H1 (cell line): ENCODE measurements around the gene CNNM2. TPM values are rescaled to one million over a fixed set of nuclear protein-coding genes. Genes with fewer than 3 reads are reported as not detected.

Source experiments
- CTCF ChIA-PET: fragments of 300-600 bp; sonication (Branson Sonifier 250); formaldehyde crosslinking; loops from one replicate; lab custom pipeline; 2021; ENCODE audit not compliant: partially characterized antibody; lab: Charles Lee
- POLR2A ChIA-PET: fragments of 300-600 bp; sonication (Branson Sonifier 250); formaldehyde crosslinking; loops from one replicate; lab custom pipeline; 2021; ENCODE audit warnings: inconsistent platforms; ENCODE audit not compliant: partially characterized antibody; lab: Charles Lee
- DNase-seq, 2 experiments: peaks; one replicate each; pipeline versions ENCODE4 v3.0.0 to v3.0.0-alpha.2; 2010 to 2022; ENCODE audit warnings: low spot score in 2 of 2, low read depth in 1 of 2, mixed read lengths in 1 of 2
- FAIRE-seq: peaks from 2 replicates; lab custom pipeline; 2011; peaks lifted over from hg19 to GRCh38; lab: Jason Lieb, UNC
- H2AFZ ChIP-seq: 2 replicates; pipeline ENCODE4 v1.8.1; 2012; ENCODE audit warnings: low read length, inconsistent platforms
- H2AK5ac ChIP-seq: 2 replicates; pipeline ENCODE4 v1.6.1; 2013; ENCODE audit warnings: low read depth, low read length
- H2BK120ac ChIP-seq: replicated peaks from 2 replicates; pipeline ENCODE3; 2013; ENCODE audit warnings: low read depth, low read length, inconsistent platforms
- H2BK12ac ChIP-seq: 2 replicates; pipeline ENCODE4 v1.6.1; 2013; ENCODE audit warnings: low read depth, low read length
- H2BK15ac ChIP-seq: 2 replicates; pipeline ENCODE4 v1.6.1; 2013; ENCODE audit warnings: low read length
- H2BK20ac ChIP-seq: 2 replicates; pipeline ENCODE4 v1.6.1; 2013; ENCODE audit warnings: low read length
- H2BK5ac ChIP-seq: 2 replicates; pipeline ENCODE4 v1.6.1; 2013; ENCODE audit warnings: low read depth, low read length
- H3K14ac ChIP-seq: 2 replicates; pipeline ENCODE4 v1.6.1; 2013; ENCODE audit warnings: inconsistent platforms; ENCODE audit not compliant: insufficient read length
- H3K18ac ChIP-seq: 2 replicates; pipeline ENCODE4 v1.6.1; 2013; ENCODE audit warnings: low read length; ENCODE audit errors: extremely low read depth
- H3K23ac ChIP-seq: 2 replicates; pipeline ENCODE4 v1.6.1; 2013; ENCODE audit warnings: inconsistent platforms; ENCODE audit not compliant: insufficient read length
- H3K23me2 ChIP-seq: 2 replicates; pipeline ENCODE4 v1.6.1; 2013; ENCODE audit warnings: low read depth, low read length
- H3K27ac ChIP-seq: 2 replicates; pipeline ENCODE4 v1.6.1; 2011; ENCODE audit warnings: low read depth, low read length, inconsistent platforms
- H3K27me3 ChIP-seq, 4 experiments: replicated peaks in 1 of 4; 1 replicate in 1 of 4; 2 replicates in 3 of 4; pipeline versions ENCODE4 v1.6.1 to v1.8.1; 2011 to 2013; ENCODE audit warnings: low read length in 3 of 4, mild to moderate bottlenecking in 3 of 4, inconsistent platforms in 2 of 4, mixed read lengths in 2 of 4, moderate library complexity in 1 of 4; ENCODE audit not compliant: control insufficient read depth in 3 of 4, insufficient read depth in 3 of 4; ENCODE audit errors: extremely low read depth in 1 of 4
- H3K36me3 ChIP-seq, 4 experiments: 2 replicates each; pipeline versions ENCODE4 v1.6.1 to v1.8.1; 2011 to 2013; ENCODE audit warnings: mild to moderate bottlenecking in 4 of 4, low read length in 3 of 4, moderate library complexity in 2 of 4, control low read depth in 1 of 4, inconsistent platforms in 1 of 4; ENCODE audit not compliant: insufficient read depth in 4 of 4, control insufficient read depth in 2 of 4
- H3K4ac ChIP-seq: replicated peaks from 2 replicates; pipeline ENCODE3; 2013; ENCODE audit warnings: low read length, low read depth, mixed read lengths, inconsistent platforms; ENCODE audit not compliant: insufficient read length
- H3K4me1 ChIP-seq, 4 experiments: replicated peaks in 1 of 4; 1 replicate in 1 of 4; 2 replicates in 3 of 4; pipeline versions ENCODE4 v1.6.1 to v1.8.1; 2011 to 2013; ENCODE audit warnings: low read length in 3 of 4, inconsistent platforms in 2 of 4, mixed read lengths in 1 of 4; ENCODE audit not compliant: insufficient read depth in 4 of 4, control insufficient read depth in 3 of 4
- H3K4me2 ChIP-seq, 2 experiments: 2 replicates each; pipeline versions ENCODE4 v1.6.1 to v1.8.1; 2011 to 2013; ENCODE audit warnings: low read depth in 2 of 2, low read length in 2 of 2, control low read depth in 1 of 2, inconsistent platforms in 1 of 2, mild to moderate bottlenecking in 1 of 2; ENCODE audit not compliant: insufficient read depth in 1 of 2
- H3K4me3 ChIP-seq, 4 experiments: fragments of 200-600, 300-600 bp in 1 of 4; sonication (generic), shearing (Covaris generic), sonication (Bioruptor Twin) in 1 of 4; 2 replicates each; pipeline versions ENCODE4 v1.5.1 to v1.8.1; 2011 to 2016; ENCODE audit warnings: low read length in 4 of 4, low read depth in 3 of 4, control low read depth in 2 of 4, inconsistent platforms in 2 of 4, mild to moderate bottlenecking in 2 of 4, mixed read lengths in 1 of 4, moderate library complexity in 1 of 4; ENCODE audit not compliant: insufficient read depth in 2 of 4; ENCODE audit errors: extremely low read depth in 1 of 4
- H3K56ac ChIP-seq: replicated peaks from 2 replicates; pipeline ENCODE3; 2013; ENCODE audit warnings: low read depth, mild to moderate bottlenecking, mixed read lengths, low read length, inconsistent platforms; ENCODE audit not compliant: insufficient read length
- H3K79me1 ChIP-seq: 2 replicates; pipeline ENCODE4 v1.6.1; 2013; ENCODE audit warnings: low read depth, low read length, control low read depth
- H3K79me2 ChIP-seq, 2 experiments: 2 replicates each; pipeline versions ENCODE4 v1.6.1 to v1.8.1; 2012 to 2013; ENCODE audit warnings: low read length in 2 of 2, mild to moderate bottlenecking in 2 of 2, inconsistent platforms in 1 of 2; ENCODE audit not compliant: insufficient read depth in 2 of 2, control insufficient read depth in 1 of 2
- H3K9ac ChIP-seq, 4 experiments: replicated peaks in 1 of 4; 1 replicate in 1 of 4; 2 replicates in 3 of 4; pipeline versions ENCODE4 v1.6.1 to v1.8.1; 2011 to 2013; ENCODE audit warnings: low read depth in 3 of 4, low read length in 3 of 4, control low read depth in 2 of 4, mild to moderate bottlenecking in 2 of 4, moderate library complexity in 2 of 4, inconsistent platforms in 1 of 4; ENCODE audit errors: extremely low read depth in 1 of 4
- H3K9me3 ChIP-seq, 2 experiments: 2 replicates each; pipeline versions ENCODE4 v1.6.1 to v1.8.1; 2012 to 2013; ENCODE audit warnings: mild to moderate bottlenecking in 2 of 2, moderate library complexity in 2 of 2, control low read depth in 1 of 2, inconsistent platforms in 1 of 2, low read depth in 1 of 2, low read length in 1 of 2, mixed read lengths in 1 of 2; ENCODE audit not compliant: insufficient read depth in 2 of 2
- H4K20me1 ChIP-seq, 2 experiments: replicated peaks in 1 of 2; 2 replicates each; pipeline versions ENCODE3 to v1.8.1; 2011 to 2013; ENCODE audit warnings: inconsistent platforms in 2 of 2, low read length in 2 of 2, mild to moderate bottlenecking in 1 of 2; ENCODE audit not compliant: insufficient read depth in 2 of 2, control insufficient read depth in 1 of 2
- H4K5ac ChIP-seq: 2 replicates; pipeline ENCODE4 v1.6.1; 2013; ENCODE audit warnings: low read length, low read depth, mixed read lengths, inconsistent platforms; ENCODE audit not compliant: insufficient read length
- H4K8ac ChIP-seq: 2 replicates; pipeline ENCODE4 v1.8.0; 2013; ENCODE audit warnings: mild to moderate bottlenecking, moderate library complexity, low read length, inconsistent platforms; ENCODE audit not compliant: insufficient read depth; ENCODE audit errors: extremely low read depth
- H4K91ac ChIP-seq: replicated peaks from 2 replicates; pipeline ENCODE3; 2013; ENCODE audit warnings: low read length, mixed read lengths, inconsistent platforms; ENCODE audit not compliant: insufficient read length
- ASH2L ChIP-seq: fragments of 200-600, 300-600 bp; sonication (generic); IDR thresholded peaks from one replicate; pipeline ENCODE4 v1.7.1; 2017; ENCODE audit warnings: low read length
- CREB1 ChIP-seq: IDR thresholded peaks from 2 replicates; pipeline ENCODE4 v1.6.1; 2012; ENCODE audit warnings: inconsistent platforms
- CTBP2 ChIP-seq: IDR thresholded peaks from 2 replicates; pipeline ENCODE4 v1.7.0; 2011; ENCODE audit warnings: borderline replicate concordance, mild to moderate bottlenecking, moderate library complexity, mixed read lengths, low read length; ENCODE audit not compliant: insufficient read depth, insufficient read length
- JUN ChIP-seq: IDR thresholded peaks from 2 replicates; pipeline ENCODE4 v1.6.1; 2011; ENCODE audit warnings: low read depth, mild to moderate bottlenecking, improper control_type of control experiment, low read length
- MAX ChIP-seq: IDR thresholded peaks from 2 replicates; pipeline ENCODE4 v1.6.1; 2012; ENCODE audit warnings: inconsistent platforms
- SAP30 ChIP-seq: fragments of 300-600 bp; sonication (generic); IDR thresholded peaks from 2 replicates; pipeline ENCODE4 v1.7.1; 2012; ENCODE audit warnings: low read length, moderate library complexity, mild to moderate bottlenecking, inconsistent platforms; ENCODE audit not compliant: insufficient read depth, insufficient replicate concordance
- SIRT6 ChIP-seq: IDR thresholded peaks from one replicate; pipeline ENCODE4 v1.7.1; 2012; ENCODE audit warnings: low read length, inconsistent platforms
- SP4 ChIP-seq: IDR thresholded peaks from 2 replicates; pipeline ENCODE4 v1.6.1; 2012; ENCODE audit warnings: low read length, inconsistent platforms
- TAF7 ChIP-seq: optimal IDR thresholded peaks from 2 replicates; pipeline ENCODE3; 2011; ENCODE audit warnings: low read depth, mild to moderate bottlenecking, inconsistent platforms, low read length, moderate library complexity, borderline replicate concordance
- USF2 ChIP-seq: IDR thresholded peaks from 2 replicates; pipeline ENCODE4 v1.6.1; 2011; ENCODE audit warnings: low read length, improper control_type of control experiment
- WGBS, 2 experiments: shearing (Covaris generic) in 1 of 2; methylation state at CpG; one replicate each; pipeline versions ENCODE4 v1.1.6 to v1.1.7; 2013 to 2015; ENCODE audit warnings: low lambda C conversion rate in 2 of 2, mixed read lengths in 2 of 2, inconsistent platforms in 1 of 2, low coverage in 1 of 2, missing lambda C conversion rate in 1 of 2; ENCODE audit not compliant: insufficient replicate concordance in 2 of 2, insufficient coverage in 1 of 2, insufficient read length in 1 of 2; ENCODE audit errors: extremely low coverage in 1 of 2, missing lambda C conversion rate in 1 of 2; 5-methylcytosine and 5-hydroxymethylcytosine counted together
- polyA plus RNA-seq, 7 experiments: library from polyadenylated mRNA; depleted of rRNA in 3 of 7; stranded (reverse) in 5 of 7; unstranded in 2 of 7; fragments of >200 nt in 5 of 7; fragments of 200-250 nt in 2 of 7; gene quantifications; 1 replicate in 5 of 7; 2 replicates in 1 of 7; 4 replicates in 1 of 7; pipeline versions ENCODE4 v1.2.1 to v1.2.3, GENCODE V29; 2011 to 2013; ENCODE audit warnings: missing spikeins in 2 of 7, mixed read lengths in 2 of 7
- total RNA-seq: library from RNA; stranded (reverse); fragmentation: NEBNext Ultra II Directional; extraction: Animal tissue kit (Norgen Biotek cat#: 25700); gene quantifications from 2 replicates; pipeline ENCODE4 v1.2.1, GENCODE V29; 2021

Gene CNNM2
- total and polyA plus RNA-seq, 2 of the 8 experiments (the other 6 are each of a cell fraction or from before 2014, with no cell fraction given), result 7.3 to 23.6 TPM

- H2BK120ac ChIP-seq, result no peak overlapping the region
- no peak overlapping the region for H3K14ac ChIP-seq
- no peak overlapping the region for H3K27ac ChIP-seq
- H2AK5ac ChIP-seq, result no peak overlapping the region
- H4K8ac ChIP-seq, result no peak overlapping the region; the same call in 1 of the 2 replicates
- H3K36me3 ChIP-seq, result no peaks in the 10 kb centered on the region
- CTCF ChIA-PET, result interaction anchor here (0.6 to 10.3 kb wide), 12 partner anchors 9 to 339 kb away, joined by 3 to 137 read pairs (median 4); partner anchors contain the start of genes CNNM2 and CYP17A1
- WGBS, 2 experiments, result 91% methylated on average over 16 of the region's 16 CpGs; no CpG with 5 or more reads in 1 of the 2 experiments
- FAIRE-seq, result no peak
- H3K18ac ChIP-seq, result no peak overlapping the region
- no peak overlapping the region for H2BK5ac ChIP-seq
- POLR2A ChIA-PET, result interaction anchor here (3.1 kb wide), 1 partner anchor 148 kb away, joined by 10 read pairs; the partner anchor contains the start of gene CNNM2
- no peak overlapping the region for H3K9ac ChIP-seq
- peaks cover 0 to 10% (median 4%) of the 10 kb centered on the region in 4 experiments; a peak in 3 of 7 replicates for H3K4me1 ChIP-seq
- H3K27me3 ChIP-seq, result no peaks in the 10 kb centered on the region
- H3K23me2 ChIP-seq, result no peaks in the 10 kb centered on the region
- H2BK12ac ChIP-seq, result no peak overlapping the region
- H3K4me2 ChIP-seq, result no peak overlapping the region
- H4K5ac ChIP-seq, result no peak overlapping the region
- no peak for DNase-seq
- peaks cover 0 to 2% of the 10 kb centered on the region in 2 experiments for H4K20me1 ChIP-seq
- H3K56ac ChIP-seq, result no peak overlapping the region
- H2AFZ ChIP-seq, result no peak overlapping the region
- H4K91ac ChIP-seq, result no peak overlapping the region
- H3K79me1 ChIP-seq, result no peaks in the 10 kb centered on the region; the same call in 1 of the 2 replicates
- H3K23ac ChIP-seq, result no peak overlapping the region
- H2BK15ac ChIP-seq, result no peak overlapping the region
- H3K79me2 ChIP-seq, result no peaks in the 10 kb centered on the region
- H2BK20ac ChIP-seq, result no peak overlapping the region
- H3K4ac ChIP-seq, result no peak overlapping the region
- no peaks in the 10 kb centered on the region for H3K9me3 ChIP-seq
- H3K4me3 ChIP-seq, result no peak overlapping the region
- TF ChIP-seq SAP30 (no peak), SP4 (no peak), JUN (no peak), CREB1 (no peak), USF2 (no peak), SIRT6 (no peak), TAF7 (no peak), CTBP2 (no peak), ASH2L (no peak), MAX (no peak)
Measured at GRCh38 chr10:103066141-103067098, 148.3 kb downstream of the CNNM2 start.
